Activated naive CD4-positive, alpha-beta T cell treated with anti-CD3 and anti-CD28 coated beads, Interleukin-2, amount 50 U/mL, for 16 hours (primary cell): ENCODE measurements around the gene KRTAP10-9.
"Not testable (repeated sequence)": the region's sequence is repeated elsewhere in the genome, so short reads cannot be mapped to it uniquely, and the experiment has no call there.

Source experiments
- DNase-seq: peaks from one replicate; pipeline ENCODE4 v3.0.0-alpha.2; 2020

The KRTAP10-9 gene

DNA sequence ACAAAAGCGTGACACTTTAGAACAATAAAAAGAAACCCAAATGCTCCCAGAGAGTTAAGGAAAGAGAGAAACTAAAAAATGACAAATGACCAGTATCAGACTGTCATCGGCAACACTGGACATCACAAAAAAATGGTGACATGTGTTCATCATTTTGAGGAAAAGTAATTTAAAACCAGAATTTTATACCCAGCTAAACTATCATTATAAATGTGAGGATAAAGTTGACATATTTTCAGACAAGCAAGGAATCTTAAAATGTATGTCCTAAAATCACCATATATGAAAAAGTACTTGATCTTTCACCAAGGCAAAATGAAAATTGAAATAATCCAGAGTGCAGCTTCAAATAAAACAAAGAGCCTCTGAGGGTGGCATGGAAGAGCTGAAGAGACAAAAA is 18.0 kb downstream of the KRTAP10-9 start:
- DNase-seq: no peak

DNA sequence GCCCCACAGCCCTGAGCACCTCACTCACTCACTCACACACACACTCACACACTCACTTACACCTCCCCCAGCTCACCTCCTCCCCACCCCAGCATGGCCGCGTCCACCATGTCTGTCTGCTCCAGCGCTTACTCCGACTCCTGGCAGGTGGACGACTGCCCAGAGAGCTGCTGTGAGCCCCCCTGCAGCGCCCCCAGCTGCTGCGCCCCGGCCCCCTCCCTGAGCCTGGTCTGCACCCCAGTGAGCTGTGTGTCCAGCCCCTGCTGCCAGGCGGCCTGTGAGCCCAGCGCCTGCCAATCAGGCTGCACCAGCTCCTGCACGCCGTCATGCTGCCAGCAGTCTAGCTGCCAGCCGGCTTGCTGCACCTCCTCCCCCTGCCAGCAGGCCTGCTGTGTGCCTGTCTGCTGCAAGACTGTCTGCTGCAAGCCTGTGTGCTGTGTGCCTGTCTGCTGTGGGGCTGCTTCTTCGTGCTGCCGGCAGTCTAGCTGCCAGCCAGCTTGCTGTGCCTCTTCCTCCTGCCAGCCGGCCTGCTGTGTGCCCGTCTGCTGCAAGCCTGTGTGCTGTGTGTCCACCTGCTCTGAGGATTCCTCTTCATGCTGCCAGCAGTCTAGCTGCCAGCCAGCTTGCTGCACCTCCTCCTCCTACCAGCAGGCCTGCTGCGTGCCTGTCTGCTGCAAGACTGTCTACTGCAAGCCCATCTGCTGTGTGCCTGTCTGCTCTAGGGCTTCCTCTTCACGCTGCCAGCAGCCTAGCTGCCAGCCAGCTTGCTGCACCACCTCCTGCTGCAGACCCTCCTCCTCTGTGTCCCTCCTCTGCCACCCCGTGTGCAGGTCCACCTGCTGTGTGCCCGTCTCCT is 19.7 kb downstream of the KRTAP10-9 start, which contains the start of gene KRTAP10-11:
Gene KRTAP10-11, plus strand, starts transcription at position 49 of the 856 bp plus-strand sequence. Its CDS starts 45 bp downstream, at position 94.
- DNase-seq: not testable (repeated sequence)

- no peak for DNase-seq
Measured at GRCh38 chr21:44647222-44647552, 20.3 kb downstream of the KRTAP10-9 start.

- DNase-seq: no peak
Measured at GRCh38 chr21:44648557-44649311, 21.8 kb downstream of the KRTAP10-9 start.

GRCh38 chr21:44649521-44650100 is 22.7 kb downstream of the KRTAP10-9 start:
- DNase-seq: no peak

DNA sequence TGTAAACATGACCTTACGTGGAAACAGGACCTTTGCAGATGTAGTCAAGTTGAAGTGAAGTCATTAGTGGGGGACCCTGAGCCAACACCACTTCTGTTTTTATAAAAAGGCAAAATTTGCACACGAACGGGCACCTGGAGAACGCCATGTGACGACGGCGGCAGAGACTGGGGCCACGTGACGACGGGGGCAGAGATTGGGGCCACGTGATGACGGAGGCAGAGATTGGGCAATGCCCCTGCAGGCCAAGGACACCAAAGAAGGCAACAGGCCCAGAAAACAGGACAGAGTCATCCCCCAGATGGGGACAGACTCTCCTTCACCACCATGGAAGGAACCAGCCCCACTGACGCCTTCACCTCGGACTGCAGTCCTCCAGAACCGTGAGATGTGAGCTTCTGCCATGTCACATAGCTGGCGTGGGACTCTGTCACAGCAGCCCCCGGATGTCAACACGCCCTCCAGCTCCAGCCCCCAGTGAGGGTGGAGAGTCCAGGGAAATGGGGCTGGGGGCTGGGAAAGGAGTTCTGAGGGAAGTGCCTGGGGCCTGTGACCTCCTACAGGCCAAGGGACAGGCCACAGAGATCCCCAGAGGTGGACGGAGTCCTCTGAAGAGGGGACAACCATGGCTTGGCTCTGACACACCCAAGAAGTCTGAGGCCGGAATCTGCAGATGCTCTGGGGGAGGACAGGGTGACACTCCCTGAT is 23.5 kb downstream of the KRTAP10-9 start:
- no peak for DNase-seq

GRCh38 chr21:44650973-44651675 is 24.2 kb downstream of the KRTAP10-9 start:
- no peak for DNase-seq

GRCh38 chr21:44653123-44653522 is 26.2 kb downstream of the KRTAP10-9 start:
- DNase-seq: no peak

DNA sequence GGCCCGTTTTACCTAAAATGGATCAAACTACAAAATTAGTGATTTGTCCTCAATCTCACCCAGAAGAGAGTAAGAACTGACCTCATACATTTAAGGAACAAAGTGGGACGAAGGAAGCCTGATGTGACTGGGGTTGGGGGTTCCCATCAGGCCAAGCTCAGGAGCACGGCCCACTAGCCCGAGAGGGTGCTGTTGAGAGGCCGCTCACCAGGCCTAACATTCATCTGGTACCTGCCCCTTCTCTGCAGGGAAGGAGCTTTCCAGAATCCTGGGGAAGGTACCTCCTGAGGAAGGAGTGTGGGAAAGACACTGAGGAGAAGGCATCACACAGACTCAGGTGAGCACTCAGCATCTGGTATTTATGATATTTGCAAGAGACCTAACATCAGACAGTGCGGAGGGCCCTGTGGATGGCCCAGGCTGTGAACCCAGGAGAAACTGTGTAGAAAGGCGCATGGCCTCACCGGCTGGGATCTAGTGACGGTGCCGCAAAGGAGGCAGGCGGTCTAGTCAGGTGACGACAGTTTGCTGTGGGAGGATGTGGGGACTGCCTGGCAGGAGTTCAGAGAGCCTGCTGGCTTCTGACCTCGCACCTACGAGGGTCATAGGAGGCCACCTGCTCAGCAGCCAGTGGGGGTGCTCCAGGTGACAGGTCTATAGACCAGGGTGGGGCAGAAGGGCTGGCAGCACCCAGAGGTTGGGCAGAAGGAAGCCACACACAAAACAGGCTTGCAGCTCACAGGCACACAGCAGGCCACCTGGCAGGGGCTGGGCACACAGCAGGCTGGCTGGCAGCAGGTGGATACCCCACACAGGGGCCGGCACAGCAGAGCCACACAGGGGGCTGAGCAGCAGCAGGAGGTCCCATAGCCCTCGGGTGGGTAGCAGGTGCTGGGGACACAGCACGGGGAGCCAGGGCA is 27.0 kb downstream of the KRTAP10-9 start:
- DNase-seq: peak; percentile 31

- DNase-seq: no peak
Measured at GRCh38 chr21:44654576-44655175, 27.8 kb downstream of the KRTAP10-9 start, which contains the start of gene KRTAP12-4. TSS of gene KRTAP12-4 (minus strand) at chr21:44654659. CDS start at chr21:44654614, 45 bp downstream.

DNA sequence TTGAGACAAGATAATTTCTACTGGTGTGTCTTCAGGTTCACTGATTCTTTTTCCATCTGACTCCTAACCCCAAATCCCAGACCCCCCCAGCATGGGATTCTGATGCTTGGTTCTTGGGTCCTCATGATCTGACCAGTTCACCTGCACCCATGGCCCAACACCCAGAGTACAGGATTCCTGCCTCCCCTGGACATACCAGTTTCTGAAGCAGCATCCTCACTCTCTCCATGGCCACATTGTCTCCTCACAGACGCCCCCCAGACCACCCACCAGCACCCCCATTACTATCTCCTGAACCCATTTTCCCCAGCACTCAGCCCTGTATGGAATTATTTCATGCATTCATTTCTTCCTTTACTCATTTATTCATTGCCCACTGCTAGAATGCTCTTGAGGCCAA is 30.0 kb downstream of the KRTAP10-9 start:
- no peak for DNase-seq

DNA sequence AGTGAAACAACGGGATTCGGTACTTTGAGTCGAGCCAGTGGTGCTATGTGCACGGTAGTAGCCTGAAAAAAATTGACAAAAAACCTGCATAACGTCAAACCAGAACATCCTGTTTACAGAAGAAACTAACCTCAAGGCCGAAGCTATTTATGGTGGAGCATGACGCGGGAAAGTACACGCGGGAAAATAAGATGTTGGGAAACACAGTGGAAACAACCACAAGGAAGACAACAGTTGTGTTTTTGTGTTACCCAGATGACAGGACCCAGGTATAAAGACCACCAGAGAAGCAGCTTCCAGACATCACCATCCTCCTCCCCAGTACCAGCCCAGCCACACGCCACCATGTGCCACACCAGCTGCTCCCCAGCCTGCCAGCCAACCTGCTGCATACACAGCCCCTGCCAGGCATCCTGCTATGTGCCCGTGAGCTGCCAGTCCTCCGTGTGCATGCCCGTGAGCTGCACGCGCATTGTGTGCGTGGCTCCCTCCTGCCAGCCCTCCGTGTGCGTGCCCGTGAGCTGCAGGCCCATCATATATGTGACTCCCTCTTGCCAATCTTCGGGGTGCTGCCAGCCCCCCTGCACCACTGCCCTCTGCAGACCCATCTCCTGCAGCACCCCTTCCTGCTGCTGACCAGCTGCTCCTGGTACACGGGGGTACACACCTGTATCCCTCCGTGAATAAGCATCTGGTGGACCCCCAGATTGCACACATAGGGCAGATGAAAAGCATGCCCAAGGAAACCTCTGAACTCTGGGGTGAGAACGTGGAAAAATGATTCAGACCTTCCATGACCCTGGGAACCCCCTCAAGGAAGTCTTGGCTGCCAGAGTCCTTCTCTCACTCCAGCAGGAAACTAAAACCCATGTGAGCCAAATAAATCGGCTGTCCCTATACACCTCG is 31.0 kb downstream of the KRTAP10-9 start, which contains the start of gene KRTAP12-3:
Gene KRTAP12-3, plus strand, starts transcription at position 298 of the 906 bp plus-strand sequence. Its CDS starts 48 bp downstream, at position 346.
- no peak for DNase-seq

- no peak for DNase-seq
Measured at GRCh38 chr21:44658541-44658910, 31.6 kb downstream of the KRTAP10-9 start.

- DNase-seq: no peak
Measured at GRCh38 chr21:44658913-44659595, 32.2 kb downstream of the KRTAP10-9 start.

GRCh38 chr21:44661567-44661966 is 34.7 kb downstream of the KRTAP10-9 start:
- DNase-seq: not testable (repeated sequence)

DNA sequence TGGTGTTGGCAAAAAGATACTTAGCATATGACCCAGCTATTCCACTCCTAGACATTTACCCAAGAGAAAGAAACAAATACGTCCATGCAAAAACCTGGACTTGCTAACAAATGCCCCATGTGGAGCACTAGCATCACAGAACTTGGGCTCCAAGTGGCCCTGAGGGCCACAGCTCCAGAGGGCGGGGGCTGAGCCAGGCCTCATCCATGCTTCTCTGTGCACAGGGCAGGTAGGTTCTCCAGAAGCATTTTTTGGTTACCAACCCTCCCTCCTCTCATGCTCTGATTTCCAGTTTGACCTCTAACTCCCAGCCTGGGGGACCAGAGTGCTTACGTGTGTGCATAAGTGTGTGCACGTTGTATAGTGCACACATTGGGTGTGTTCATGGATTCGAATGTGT is 37.8 kb downstream of the KRTAP10-9 start:
- no peak for DNase-seq

GRCh38 chr21:44666401-44667320 is 39.8 kb downstream of the KRTAP10-9 start, which contains the start of gene KRTAP12-2:
TSS of gene KRTAP12-2 (minus strand) at chr21:44666927. CDS start at chr21:44666886, 41 bp downstream.
- no peak for DNase-seq

DNA sequence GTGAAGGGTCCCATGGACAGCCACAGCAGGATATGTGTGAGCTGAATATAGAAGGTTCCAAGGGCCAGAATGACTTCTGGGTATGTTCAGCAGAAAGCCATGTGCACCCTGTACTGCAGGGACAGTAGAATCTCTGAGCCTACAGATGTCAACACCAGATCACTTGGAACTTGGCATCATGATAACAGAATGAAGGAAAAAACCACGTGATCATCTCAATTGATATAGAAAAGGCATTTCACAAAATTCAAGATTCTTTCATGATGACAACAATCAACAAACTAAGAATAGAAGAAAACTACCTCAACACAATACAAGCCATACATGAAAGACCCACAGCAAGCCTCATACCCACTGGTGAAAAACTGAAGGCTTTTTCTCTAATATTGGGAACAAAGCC is 40.7 kb downstream of the KRTAP10-9 start:
- DNase-seq: no peak
